Stimulated activated naive CD4-positive, alpha-beta T cell treated with Interleukin-2 at 50 U/mL for 16 hours (primary cell): Measurements from ENCODE around the gene CDK15.
"Not testable (repeated sequence)": the region's sequence is repeated elsewhere in the genome, so short reads cannot be mapped to it uniquely, and the experiment has no call there.

Experiments used
- DNase-seq: peaks from one replicate; lab custom pipeline; 2025; lab: John Stamatoyannopoulos, UW

Gene CDK15

GRCh38 chr2:201806442-201807170, at the start of gene CDK15:
Gene CDK15 (plus strand): TSS chr2:201806537. CDS start chr2:201806665, 128 bp downstream.
- DNase-seq, result no peak

GRCh38 chr2:201758234-201758633, 48.1 kb upstream of the CDK15 start:
- no peak for DNase-seq

- no peak for DNase-seq
Measured at GRCh38 chr2:201758873-201759272, 47.5 kb upstream of the CDK15 start.

DNA sequence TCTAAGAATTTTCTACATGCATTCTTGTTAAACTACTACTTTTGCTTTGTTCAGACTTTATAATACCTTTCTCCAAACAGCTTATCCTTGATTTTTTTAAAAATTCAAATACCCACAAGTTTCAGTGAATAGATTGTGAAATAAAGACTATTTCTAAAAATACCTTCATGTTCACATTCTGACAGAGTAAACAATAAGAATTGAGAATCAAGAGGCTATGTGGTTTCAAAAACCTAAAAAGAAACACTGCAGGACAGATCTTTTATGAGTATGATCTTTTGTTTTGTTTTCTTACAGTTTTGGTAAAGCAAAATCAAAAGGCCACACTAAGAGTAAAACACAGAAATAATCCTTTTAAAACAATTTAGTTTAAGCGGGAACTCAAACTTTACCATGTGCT, 46.8 kb upstream of the CDK15 start:
- DNase-seq, result no peak

DNA sequence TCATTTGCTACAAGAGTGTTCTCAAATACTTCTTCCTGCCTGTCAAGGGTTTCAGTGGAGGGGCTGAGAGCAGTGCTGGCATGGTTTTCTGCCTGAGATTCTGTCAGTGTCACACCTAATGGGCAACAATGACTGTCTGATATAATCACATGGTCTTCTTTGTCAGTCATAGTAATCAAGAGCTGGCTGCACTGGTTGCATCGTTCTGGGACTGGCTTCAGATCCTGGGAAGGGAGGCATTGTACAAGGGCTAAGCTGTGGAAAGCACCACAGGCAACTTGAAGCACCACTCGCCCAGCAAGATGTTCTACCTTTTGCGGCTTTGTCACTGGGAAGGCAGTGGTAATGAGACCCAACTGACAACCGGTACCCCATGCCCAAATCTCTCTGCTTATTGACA, 45.2 kb upstream of the CDK15 start:
- DNase-seq, result no peak

DNA sequence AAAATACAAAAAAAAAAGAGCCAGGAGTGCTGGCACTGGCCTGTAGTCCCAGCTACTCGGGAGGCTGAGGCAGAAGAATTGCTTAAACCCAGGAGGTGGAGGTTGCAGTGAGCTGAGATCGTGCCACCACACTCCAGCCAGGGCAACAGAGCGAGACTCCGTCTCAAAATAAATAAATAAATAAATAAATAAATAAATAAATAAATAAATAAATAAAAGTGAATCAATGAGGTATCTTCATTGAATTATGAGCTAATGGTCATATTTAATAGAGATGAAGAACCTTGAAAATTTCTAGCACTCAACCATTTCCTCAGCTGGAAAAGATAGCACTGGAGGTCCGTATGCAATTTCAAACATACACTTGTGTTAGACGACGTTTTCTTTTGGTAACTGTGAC, 41.9 kb upstream of the CDK15 start:
- DNase-seq, result not testable (repeated sequence)

GRCh38 chr2:201765799-201766198, 40.5 kb upstream of the CDK15 start:
- no peak for DNase-seq

DNA sequence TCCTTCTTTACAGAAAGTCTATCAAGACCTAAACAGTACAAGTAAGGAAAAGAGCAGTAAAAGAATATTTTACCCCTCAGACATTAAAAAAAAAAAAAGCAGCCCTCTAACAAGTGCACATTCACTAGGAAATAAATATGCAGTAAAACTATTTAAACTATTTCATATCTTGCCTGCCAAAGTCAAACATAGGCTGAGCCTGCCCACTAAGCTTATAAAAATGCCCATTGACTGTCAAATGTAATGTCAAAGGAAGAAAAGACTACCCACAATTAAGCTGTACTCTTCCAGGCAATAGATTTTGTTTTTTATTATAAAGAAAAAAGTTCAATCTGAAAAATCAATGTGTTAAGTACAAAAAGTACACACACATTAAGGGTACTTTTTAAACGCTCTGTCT, 37.4 kb upstream of the CDK15 start:
- DNase-seq, result no peak

GRCh38 chr2:201769666-201770373, 36.5 kb upstream of the CDK15 start:
- DNase-seq, result no peak

DNA sequence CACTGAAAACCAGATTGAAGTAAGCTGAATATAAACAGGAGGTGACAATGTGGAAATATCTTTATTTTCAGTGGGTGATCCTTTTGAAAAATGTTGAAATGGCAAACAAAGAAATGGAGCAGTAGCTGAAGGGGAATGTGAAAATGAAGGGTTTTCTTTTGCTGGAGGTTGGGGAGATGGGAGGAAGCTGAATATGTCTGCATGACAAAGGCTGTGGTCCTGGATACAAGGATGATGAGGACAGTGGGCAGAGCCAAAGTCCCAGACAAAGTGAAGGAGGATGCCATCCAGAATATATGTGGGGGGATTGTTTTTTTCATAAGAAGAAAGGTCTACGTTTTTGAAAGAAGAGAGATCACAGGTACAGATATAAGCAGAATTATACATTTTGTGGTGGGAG, 32.3 kb upstream of the CDK15 start:
- no peak for DNase-seq

DNA sequence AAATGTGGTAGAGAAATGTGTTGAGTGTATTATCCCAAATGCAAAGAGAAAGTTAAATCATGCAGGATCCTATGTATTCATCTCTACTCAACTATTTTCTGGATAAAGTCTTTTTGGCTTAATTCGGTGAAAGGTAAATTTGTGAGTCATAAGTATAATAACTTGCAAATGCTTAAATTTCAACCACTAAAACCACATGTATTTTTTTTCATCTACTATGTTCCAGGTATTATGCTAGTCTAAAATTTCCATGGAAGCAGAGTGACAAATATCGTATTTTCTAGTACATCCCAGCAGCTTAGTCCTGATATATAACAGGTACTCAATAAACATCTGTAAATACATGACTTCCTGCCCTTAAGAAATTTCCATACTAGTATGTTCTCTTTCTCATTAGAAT, 31.8 kb upstream of the CDK15 start:
- DNase-seq, result no peak

DNA sequence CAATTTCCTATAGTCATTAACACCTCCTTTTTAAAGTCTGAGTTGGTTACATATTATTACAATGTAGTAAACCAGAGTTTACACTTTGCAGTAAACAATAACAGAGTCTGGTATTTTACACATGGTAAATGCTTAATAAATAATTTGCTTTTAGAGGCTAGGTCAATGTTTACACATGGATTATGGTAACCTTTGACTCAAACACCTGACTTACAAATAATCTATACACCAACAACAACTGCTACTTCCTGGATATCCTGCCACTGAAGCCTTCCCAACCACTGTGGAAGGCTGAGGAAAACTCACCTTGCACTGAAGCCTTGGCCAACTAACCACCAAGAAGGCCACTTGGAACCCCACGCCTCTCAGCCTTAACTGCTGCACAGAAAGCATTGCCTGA, 31.0 kb upstream of the CDK15 start:
- DNase-seq, result no peak

- no peak for DNase-seq
Measured at GRCh38 chr2:201777043-201777442, 29.3 kb upstream of the CDK15 start.

DNA sequence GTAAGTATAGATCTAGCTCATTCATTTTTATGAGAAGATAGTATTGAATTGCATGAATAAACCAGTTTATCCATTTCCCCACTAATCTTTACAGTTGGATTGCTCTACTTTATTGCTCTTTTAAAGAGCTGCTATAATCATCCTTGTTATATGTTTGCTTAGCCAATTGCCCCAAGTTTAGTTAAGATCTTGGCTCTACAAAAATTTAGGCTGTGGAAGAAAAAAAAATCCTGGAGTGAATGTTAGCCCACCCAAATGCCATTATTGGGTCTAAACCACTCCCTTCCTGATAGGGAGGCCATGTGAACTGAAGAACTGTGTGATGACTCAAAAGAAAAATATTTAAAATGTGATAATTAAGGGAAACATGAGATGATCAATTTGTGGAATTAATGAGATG, 28.5 kb upstream of the CDK15 start:
- DNase-seq, result no peak

DNA sequence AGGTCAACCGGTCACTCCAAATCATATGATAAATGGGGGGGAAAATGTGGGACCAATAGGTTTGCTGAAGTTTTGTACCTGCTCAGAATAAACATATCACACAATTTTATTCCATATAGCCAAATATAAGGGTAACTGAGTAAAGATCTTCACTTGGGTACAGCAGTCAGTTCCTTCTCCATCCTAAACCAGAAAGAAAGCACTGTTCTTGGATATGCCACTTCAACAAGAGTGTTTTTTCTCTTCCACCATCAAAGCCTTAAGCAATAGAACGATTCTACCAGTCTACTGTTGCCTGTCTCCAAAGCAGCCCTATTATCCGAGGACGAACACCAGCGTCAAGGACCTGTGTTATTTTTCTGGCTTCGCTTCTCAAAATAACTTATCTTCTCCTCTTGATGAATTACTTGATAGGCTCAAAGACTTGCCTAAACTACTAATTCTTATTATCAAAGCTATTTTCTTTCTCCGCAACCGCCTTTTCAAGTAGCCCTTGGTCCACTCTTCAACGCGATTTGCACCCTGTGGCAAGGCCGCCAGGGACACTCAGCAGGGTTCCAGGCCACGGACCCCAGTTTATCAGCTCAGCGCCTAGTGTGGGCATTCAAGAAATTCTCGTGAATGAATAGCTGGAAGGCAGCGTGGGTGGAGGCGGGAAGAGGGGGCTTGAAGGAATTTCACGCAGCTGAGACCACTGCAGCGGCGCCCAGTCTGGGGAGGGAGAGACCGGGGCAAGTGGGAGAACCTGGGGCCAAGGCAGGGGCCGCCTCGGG, 26.2 kb upstream of the CDK15 start:
- DNase-seq, result no peak

- peak; percentile 93 for DNase-seq
Measured at GRCh38 chr2:201780674-201781493, 25.5 kb upstream of the CDK15 start, which contains the start of gene ALS2. Gene ALS2 (minus strand): TSS chr2:201780933. CDS start chr2:201768885, 12,048 bp downstream.

GRCh38 chr2:201781557-201782051, 24.7 kb upstream of the CDK15 start:
- no peak for DNase-seq

DNA sequence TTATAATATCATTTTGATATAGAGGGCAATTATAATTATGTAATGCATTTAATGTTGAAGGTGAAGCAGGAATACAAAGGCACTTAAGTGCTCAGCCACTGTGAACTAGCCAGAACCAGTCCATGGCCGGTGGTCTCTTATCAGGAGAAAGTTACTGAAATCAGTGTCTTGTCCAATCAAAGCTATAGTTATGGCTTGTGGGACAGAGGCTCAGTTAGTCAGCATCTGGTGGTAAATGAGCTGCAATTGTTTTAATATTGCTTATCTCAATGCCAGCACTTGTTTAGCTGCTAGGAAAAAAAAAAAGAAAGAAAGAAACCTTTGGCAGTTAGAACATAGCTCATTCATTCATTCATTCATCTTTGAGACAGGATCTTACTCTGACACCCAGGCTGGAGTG, 21.8 kb upstream of the CDK15 start:
- no peak for DNase-seq

DNA sequence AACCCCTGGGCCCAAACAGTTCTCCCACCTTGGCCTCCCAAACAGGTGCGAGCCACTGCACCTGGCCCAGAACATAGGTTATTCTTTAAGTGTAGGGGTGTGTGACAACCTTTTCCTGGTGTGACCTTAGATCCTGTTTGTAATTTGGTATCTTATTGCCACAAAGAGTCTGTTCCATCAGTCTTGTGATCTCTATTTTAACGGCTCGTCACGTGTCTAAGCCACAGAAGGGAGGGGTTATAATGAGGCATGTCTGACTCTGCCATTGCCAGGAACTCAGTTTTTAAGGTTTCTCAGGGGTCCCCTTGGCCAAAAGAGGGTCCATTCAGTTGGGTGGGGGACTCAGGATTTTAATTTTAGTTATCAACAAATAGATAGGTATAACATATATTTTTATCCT, 21.2 kb upstream of the CDK15 start:
- DNase-seq, result no peak

GRCh38 chr2:201786471-201786870, 19.9 kb upstream of the CDK15 start:
- no peak for DNase-seq

DNA sequence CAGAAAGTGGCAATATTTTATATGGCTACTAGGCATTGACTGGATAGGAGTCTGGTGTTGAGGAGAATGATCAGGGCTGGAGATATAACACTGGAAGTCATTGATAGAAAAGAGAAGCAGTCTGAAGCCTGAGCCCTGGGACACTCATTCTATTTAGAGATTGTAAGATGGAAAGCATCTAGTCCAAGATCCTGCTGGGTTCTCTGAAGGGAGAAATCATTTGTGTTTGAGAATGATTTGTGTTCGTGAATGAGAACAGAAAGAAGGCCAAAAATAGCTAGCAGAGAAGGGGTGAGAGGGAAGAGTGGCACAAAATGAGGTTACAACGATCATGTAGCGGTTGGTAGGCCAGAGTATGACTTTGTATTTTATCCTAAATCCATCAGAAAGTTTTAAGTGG, 18.0 kb upstream of the CDK15 start:
- no peak for DNase-seq

DNA sequence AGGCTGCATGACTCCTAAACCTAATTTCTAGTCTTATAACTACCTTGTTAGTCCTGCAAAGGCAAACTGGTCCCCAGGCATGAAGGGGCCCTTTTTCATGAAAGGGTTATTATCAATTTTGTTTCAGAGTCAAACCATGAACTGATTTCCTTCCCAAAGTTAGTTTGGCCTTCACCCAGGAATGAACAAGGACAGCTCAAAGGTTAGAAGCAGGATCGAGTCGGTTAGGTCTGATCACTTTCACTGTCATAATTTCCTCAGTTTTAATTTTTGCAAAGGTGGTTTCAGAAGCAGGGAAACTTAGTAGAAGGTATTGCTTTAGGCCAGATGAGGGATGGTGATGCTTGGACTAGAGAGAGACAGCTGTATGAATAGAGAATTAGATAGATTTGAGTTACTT, 16.9 kb upstream of the CDK15 start:
- DNase-seq, result no peak
